HG03521 (cell line): Measurements from ENCODE around the gene GM2A.
"Not testable (repeated sequence)": the region's sequence is repeated elsewhere in the genome, so short reads cannot be mapped to it uniquely, and the experiment has no call there.

Experiments
- ATAC-seq: cut with Tn5 transposase; IDR thresholded peaks from one replicate; pipeline ENCODE4 v1.9.1; 2021; ENCODE audit warnings: mild to moderate bottlenecking, moderate library complexity; ENCODE audit not compliant: unreplicated experiment

The GM2A gene

GRCh38 chr5:151227918-151228447 lies 25.0 kb upstream of the GM2A start:
- ATAC-seq, result no peak

GRCh38 chr5:151228986-151229385 lies 24.0 kb upstream of the GM2A start:
- ATAC-seq, result no peak

- ATAC-seq, result no peak
Measured at GRCh38 chr5:151230048-151230680, 22.8 kb upstream of the GM2A start.

- no peak for ATAC-seq
Measured at GRCh38 chr5:151231359-151231758, 21.6 kb upstream of the GM2A start.

GRCh38 chr5:151233616-151234085 lies 19.3 kb upstream of the GM2A start:
- ATAC-seq, result peak; percentile 49

- peak; percentile 69 for ATAC-seq
Measured at GRCh38 chr5:151234476-151235238, 18.3 kb upstream of the GM2A start.

- not testable (repeated sequence) for ATAC-seq
Measured at GRCh38 chr5:151235239-151235571, 17.8 kb upstream of the GM2A start.

GRCh38 chr5:151236888-151237287 lies 16.1 kb upstream of the GM2A start:
- no peak for ATAC-seq

- no peak for ATAC-seq
Measured at GRCh38 chr5:151237685-151238084, 15.3 kb upstream of the GM2A start.

GRCh38 chr5:151238303-151238741 lies 14.7 kb upstream of the GM2A start:
- ATAC-seq, result peak; percentile 28

- ATAC-seq, result peak; percentile 34
Measured at GRCh38 chr5:151239237-151239861, 13.6 kb upstream of the GM2A start.

- ATAC-seq, result not testable (repeated sequence)
Measured at GRCh38 chr5:151240268-151240835, 12.6 kb upstream of the GM2A start.

- ATAC-seq, result no peak
Measured at GRCh38 chr5:151240924-151241635, 11.9 kb upstream of the GM2A start.

- no peak for ATAC-seq
Measured at GRCh38 chr5:151243127-151243526, 9.9 kb upstream of the GM2A start.

GRCh38 chr5:151243564-151243963 lies 9.4 kb upstream of the GM2A start:
- no peak for ATAC-seq

- no peak for ATAC-seq
Measured at GRCh38 chr5:151244206-151244605, 8.8 kb upstream of the GM2A start.

GRCh38 chr5:151245680-151246219 lies 7.2 kb upstream of the GM2A start:
- no peak for ATAC-seq

- ATAC-seq, result no peak
Measured at GRCh38 chr5:151248651-151249050, 4.3 kb upstream of the GM2A start.

- ATAC-seq, result no peak
Measured at GRCh38 chr5:151249281-151249680, 3.7 kb upstream of the GM2A start.

- no peak for ATAC-seq
Measured at GRCh38 chr5:151250346-151251000, 2.5 kb upstream of the GM2A start.
